SK-N-MC (cell line): Measurements from ENCODE around the gene CBLL2.

ENCODE experiments used
- DNase-seq: peaks from one replicate; pipeline ENCODE4 v3.0.0-alpha.2; 2011; ENCODE audit warnings: low read depth, low spot score
- H3K27ac ChIP-seq: fragments of 200-600 bp; sonication (generic); 2 replicates; pipeline ENCODE4 v1.5.1; 2016; ENCODE audit warnings: mixed run types
- H3K36me3 ChIP-seq: fragments of 200-600 bp; sonication (generic); 2 replicates; pipeline ENCODE4 v1.6.1; 2017; ENCODE audit warnings: antibody characterized with exemption, low read length, mixed read lengths; ENCODE audit not compliant: insufficient read depth
- H3K4me3 ChIP-seq: fragments of 200-600 bp; sonication (generic); 2 replicates; pipeline ENCODE4 v1.5.1; 2016
- H3K9ac ChIP-seq: fragments of 200-600 bp; sonication (generic); 2 replicates; pipeline ENCODE4 v1.8.0; 2017; ENCODE audit warnings: mixed run types, mixed read lengths; ENCODE audit not compliant: insufficient read length
- H3K9me3 ChIP-seq: fragments of 200-600 bp; sonication (generic); 2 replicates; pipeline ENCODE4 v1.6.1; 2017; ENCODE audit warnings: low read depth, mild to moderate bottlenecking, antibody characterized with exemption, low read length, moderate library complexity, mixed read lengths
- EZH2 ChIP-seq: fragments of 200-600 bp; sonication (generic); IDR thresholded peaks from one replicate; pipeline ENCODE4 v1.6.1; 2017; ENCODE audit warnings: antibody characterized with exemption
- FOXP2 ChIP-seq: optimal IDR thresholded peaks from 2 replicates; pipeline ENCODE3; 2011; ENCODE audit warnings: mild to moderate bottlenecking, moderate library complexity; ENCODE audit not compliant: insufficient read depth; ENCODE audit errors: extremely low read length, control extremely low read depth
- POLR2AphosphoS5 ChIP-seq: IDR thresholded peaks from 2 replicates; pipeline ENCODE4 v1.6.1; 2012; ENCODE audit warnings: mild to moderate bottlenecking, low read depth, low read length, borderline replicate concordance

The CBLL2 gene

DNA sequence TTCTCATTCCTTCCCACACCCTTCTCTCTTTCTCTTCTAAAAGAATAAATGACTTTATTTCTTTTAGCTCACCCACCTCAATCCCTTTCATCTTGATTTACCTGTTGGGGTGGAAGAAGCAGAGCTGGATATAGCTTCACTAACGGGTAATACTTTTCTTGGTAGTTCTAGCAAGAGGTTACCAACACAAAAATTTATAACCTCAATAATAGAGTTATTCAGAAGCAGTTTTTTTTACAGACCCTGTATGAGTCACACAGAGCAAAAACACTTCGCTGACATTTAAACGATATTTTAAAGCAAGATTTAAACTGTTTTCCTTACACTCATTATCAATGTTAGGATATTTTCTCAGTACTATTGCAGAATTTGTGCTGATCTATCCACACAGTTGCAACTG is 42.4 kb downstream of the CBLL2 start:
- no peak for TF ChIP-seq EZH2
- no peak for TF ChIP-seq FOXP2
- no peak for TF ChIP-seq POLR2AphosphoS5
- no peaks in the 10 kb centered on the region for H3K36me3 ChIP-seq
- DNase-seq = no peak
- H3K27ac ChIP-seq = no peak overlapping the region
- H3K4me3 ChIP-seq = no peak overlapping the region
- H3K9ac ChIP-seq = no peak overlapping the region
- H3K9me3 ChIP-seq = no peaks in the 10 kb centered on the region

DNA sequence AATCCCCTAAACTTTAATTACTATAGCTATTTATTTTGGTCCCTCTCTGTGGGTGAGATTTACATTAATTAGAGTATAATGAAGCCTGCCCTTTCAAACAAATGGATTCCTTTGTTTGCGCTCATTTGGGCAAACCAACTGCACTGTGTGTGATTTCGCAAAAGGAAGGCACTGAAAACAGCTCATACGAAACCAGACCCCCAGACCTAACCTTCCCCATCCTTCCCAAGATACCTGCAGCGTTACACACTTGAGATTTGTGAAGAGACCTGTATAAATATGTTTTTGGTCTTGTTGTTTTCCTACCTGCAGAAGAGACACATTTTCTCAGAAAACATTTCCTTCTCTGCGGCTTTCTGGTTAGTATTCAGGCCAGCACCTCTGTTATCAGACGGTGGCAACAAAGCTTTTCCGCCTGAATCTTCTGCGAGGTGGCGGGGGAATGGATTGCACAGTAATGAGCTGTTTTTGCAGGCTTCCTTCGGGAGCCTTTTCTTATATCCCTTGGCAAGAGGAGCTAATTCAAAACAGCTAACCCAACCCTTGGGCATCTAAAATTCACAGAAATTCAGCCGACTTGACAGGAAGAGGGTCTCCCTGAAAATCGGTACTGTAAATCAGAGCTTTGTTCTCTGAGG is 47.6 kb downstream of the CBLL2 start:
- no peak for TF ChIP-seq POLR2AphosphoS5
- no peak for TF ChIP-seq EZH2
- no peak for TF ChIP-seq FOXP2
- H3K9me3 ChIP-seq = no peaks in the 10 kb centered on the region

DNA sequence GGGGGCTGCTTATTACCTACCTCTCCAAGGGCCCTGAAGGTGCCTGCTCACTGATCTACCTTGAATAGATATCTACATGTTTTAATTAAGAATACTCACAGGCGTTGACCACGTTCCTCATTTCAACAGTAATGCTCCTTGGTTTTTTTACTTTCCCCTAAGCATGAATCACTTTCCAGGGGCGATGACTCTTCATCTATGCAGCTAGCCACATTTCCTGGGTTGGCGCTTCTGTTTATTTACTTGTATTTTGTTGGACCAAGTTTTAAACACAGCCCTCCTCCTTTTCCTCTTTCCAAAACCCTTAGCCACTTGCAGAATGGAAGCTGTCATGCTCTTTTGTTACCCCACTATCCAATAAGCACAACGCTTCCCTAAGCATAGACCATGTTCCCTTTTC is 50.8 kb downstream of the CBLL2 start:
- no peaks in the 10 kb centered on the region for H3K36me3 ChIP-seq
- TF ChIP-seq POLR2AphosphoS5 (no peak), EZH2 (no peak), FOXP2 (no peak)
- no peak overlapping the region for H3K27ac ChIP-seq
- no peak overlapping the region for H3K4me3 ChIP-seq
- H3K9me3 ChIP-seq = no peaks in the 10 kb centered on the region
- H3K9ac ChIP-seq = no peak overlapping the region
- DNase-seq = no peak

More for the DNA sequence above, 47.6 kb downstream of the CBLL2 start:
- no peak for DNase-seq
- Histone ChIP-seq H3K9ac (no peak overlapping the region), H3K27ac (no peak overlapping the region), H3K4me3 (no peak overlapping the region), H3K36me3 (no peaks in the 10 kb centered on the region)
